ENCODE measurements around the gene CBR3.

Gene CBR3

GRCh38 chr21:36155603-36156338 lies 20.9 kb downstream of the CBR3 start:
- no peak for DNase-seq (ENCODE audit: low read depth in 2 of 2)

GRCh38 chr21:36156339-36156814 lies 21.5 kb downstream of the CBR3 start:
- peak; percentile 97 for DNase-seq (ENCODE audit: low read depth in 2 of 2)

- DNase-seq (ENCODE audit: low read depth in 2 of 2): no peak
Measured at GRCh38 chr21:36156815-36157670, 22.2 kb downstream of the CBR3 start, which contains the start of gene DOP1B. DOP1B (plus strand) TSS chr21:36156824; CDS start chr21:36164734, 7,910 bp downstream.

GRCh38 chr21:36159356-36159921 lies 24.6 kb downstream of the CBR3 start:
- DNase-seq (ENCODE audit: low read depth in 2 of 2): no peak

GRCh38 chr21:36160850-36161178 lies 25.9 kb downstream of the CBR3 start:
- DNase-seq (ENCODE audit: low read depth in 2 of 2): no peak

- no peak for DNase-seq (ENCODE audit: low read depth in 2 of 2)
Measured at GRCh38 chr21:36162631-36163030, 27.8 kb downstream of the CBR3 start.

GRCh38 chr21:36163750-36164741 lies 29.2 kb downstream of the CBR3 start:
- DNase-seq (ENCODE audit: low read depth in 2 of 2): no peak

GRCh38 chr21:36165356-36165755 lies 30.5 kb downstream of the CBR3 start:
- DNase-seq (ENCODE audit: low read depth in 2 of 2): no peak

GRCh38 chr21:36166705-36167104 lies 31.8 kb downstream of the CBR3 start:
- DNase-seq (ENCODE audit: low read depth in 2 of 2): no peak

GRCh38 chr21:36167541-36167940 lies 32.7 kb downstream of the CBR3 start:
- no peak for DNase-seq (ENCODE audit: low read depth in 2 of 2)

- no peak for DNase-seq (ENCODE audit: low read depth in 2 of 2)
Measured at GRCh38 chr21:36169470-36170128, 34.7 kb downstream of the CBR3 start.

GRCh38 chr21:36170823-36171222 lies 35.9 kb downstream of the CBR3 start:
- no peak for DNase-seq (ENCODE audit: low read depth in 2 of 2)

- no peak for DNase-seq (ENCODE audit: low read depth in 2 of 2)
Measured at GRCh38 chr21:36171336-36171735, 36.5 kb downstream of the CBR3 start.

GRCh38 chr21:36171741-36172331 lies 37.0 kb downstream of the CBR3 start:
- no peak for DNase-seq (ENCODE audit: low read depth in 2 of 2)

GRCh38 chr21:36174780-36175179 lies 39.9 kb downstream of the CBR3 start:
- DNase-seq (ENCODE audit: low read depth in 2 of 2): no peak

- DNase-seq (ENCODE audit: low read depth in 2 of 2): no peak
Measured at GRCh38 chr21:36175771-36176565, 41.1 kb downstream of the CBR3 start.

GRCh38 chr21:36178349-36178748 lies 43.5 kb downstream of the CBR3 start:
- DNase-seq (ENCODE audit: low read depth in 2 of 2): no peak

- DNase-seq (ENCODE audit: low read depth in 2 of 2): no peak
Measured at GRCh38 chr21:36179145-36179544, 44.3 kb downstream of the CBR3 start.

- no peak for DNase-seq (ENCODE audit: low read depth in 2 of 2)
Measured at GRCh38 chr21:36180963-36181362, 46.1 kb downstream of the CBR3 start.
